HepG2 (cell line): ENCODE measurements around the gene HMBS. TPM values are rescaled to one million over a fixed set of nuclear protein-coding genes. Genes with fewer than 3 reads are reported as not detected.
A peak's percentile ranks its signal among the peaks of the same experiment; 100 is the strongest.

ENCODE experiments used
- ARID2 ChIP-seq: sonication (generic); formaldehyde crosslinking; IDR thresholded peaks from 2 replicates; pipeline ENCODE4 v1.8.1; 2022; ENCODE audit warnings: mild to moderate bottlenecking, missing genetic modification reagents, borderline replicate concordance
- BCL3 ChIP-seq: sonication (generic); formaldehyde crosslinking; IDR thresholded peaks from 2 replicates; pipeline ENCODE4 v1.5.1; 2020; ENCODE audit warnings: mild to moderate bottlenecking, missing genetic modification reagents, moderate library complexity
- MYC ChIP-seq: sonication (generic); formaldehyde crosslinking; IDR thresholded peaks from 2 replicates; pipeline ENCODE4 v1.9.0; 2021; ENCODE audit warnings: missing genetic modification reagents, borderline replicate concordance
- NCOA1 ChIP-seq: sonication (generic); formaldehyde crosslinking; IDR thresholded peaks from 2 replicates; pipeline ENCODE4 v1.9.0; 2021; ENCODE audit warnings: missing genetic modification reagents
- PHB2 ChIP-seq: fragments of 450-650 bp; IDR thresholded peaks from 2 replicates; pipeline ENCODE4 v1.6.1; 2018; ENCODE audit not compliant: partially characterized antibody
- RBM39 ChIP-seq: fragments of 200-400 bp; formaldehyde crosslinking; IDR thresholded peaks from one replicate; pipeline ENCODE4 v1.6.1; 2018; ENCODE audit warnings: antibody characterized with exemption, mild to moderate bottlenecking, low read depth, low read length; ENCODE audit not compliant: poor library complexity, severe bottlenecking
- SNAI1 ChIP-seq: sonication (generic); formaldehyde crosslinking; IDR thresholded peaks from 2 replicates; pipeline ENCODE4 v1.5.0; 2020; ENCODE audit warnings: mild to moderate bottlenecking, missing genetic modification reagents, borderline replicate concordance
- SOX5 ChIP-seq: IDR thresholded peaks from 2 replicates; pipeline ENCODE4 v1.6.1; 2016; ENCODE audit warnings: borderline replicate concordance
- SRSF4 ChIP-seq: fragments of 200-400 bp; formaldehyde crosslinking; IDR thresholded peaks from one replicate; pipeline ENCODE4 v1.6.1; 2018; ENCODE audit warnings: mild to moderate bottlenecking, low read depth, low read length, moderate library complexity; ENCODE audit not compliant: poor library complexity, severe bottlenecking
- ZBTB8A ChIP-seq: sonication (generic); formaldehyde crosslinking; IDR thresholded peaks from 2 replicates; pipeline ENCODE4 v1.4.0; 2020; ENCODE audit warnings: mild to moderate bottlenecking, low read depth, missing genetic modification reagents, borderline replicate concordance
- ZHX2 ChIP-seq, 2 experiments: sonication (generic) in 1 of 2; formaldehyde crosslinking in 1 of 2; IDR thresholded peaks; 2 replicates each; pipeline versions ENCODE4 v1.6.1 to v1.9.0; 2014 to 2022; ENCODE audit warnings: antibody characterized with exemption in 1 of 2, borderline replicate concordance in 1 of 2, inconsistent platforms in 1 of 2, low read depth in 1 of 2, missing genetic modification reagents in 1 of 2
- ZNF101 ChIP-seq: sonication (generic); formaldehyde crosslinking; IDR thresholded peaks from 2 replicates; pipeline ENCODE4 v1.4.0; 2020; ENCODE audit warnings: mild to moderate bottlenecking, low read depth, missing genetic modification reagents, borderline replicate concordance
- ZNF160 ChIP-seq: sonication (generic); formaldehyde crosslinking; IDR thresholded peaks from 2 replicates; pipeline ENCODE4 v1.8.0; 2022; ENCODE audit warnings: mild to moderate bottlenecking, inconsistent platforms, missing genetic modification reagents
- ZNF34 ChIP-seq: sonication (generic); formaldehyde crosslinking; IDR thresholded peaks from 2 replicates; pipeline ENCODE4 v1.4.0; 2020; ENCODE audit warnings: mild to moderate bottlenecking, missing genetic modification reagents, borderline replicate concordance
- ZNF383 ChIP-seq: sonication (generic); formaldehyde crosslinking; IDR thresholded peaks from 2 replicates; pipeline ENCODE4 v1.4.0; 2020; ENCODE audit warnings: missing genetic modification reagents, mild to moderate bottlenecking, borderline replicate concordance
- ZNF550 ChIP-seq: sonication (generic); formaldehyde crosslinking; IDR thresholded peaks from 2 replicates; pipeline ENCODE4 v1.4.0; 2020; ENCODE audit warnings: mild to moderate bottlenecking, missing genetic modification reagents, borderline replicate concordance
- ZNF558 ChIP-seq: sonication (generic); formaldehyde crosslinking; IDR thresholded peaks from 2 replicates; pipeline ENCODE4 v1.9.0; 2022; ENCODE audit warnings: mild to moderate bottlenecking, missing genetic modification reagents, borderline replicate concordance
- ZNF577 ChIP-seq: sonication (generic); formaldehyde crosslinking; IDR thresholded peaks from 2 replicates; pipeline ENCODE4 v1.4.0; 2020; ENCODE audit warnings: mild to moderate bottlenecking, low read depth, missing genetic modification reagents, borderline replicate concordance
- ZNF761 ChIP-seq: sonication (generic); formaldehyde crosslinking; conservative IDR thresholded peaks from 2 replicates; pipeline ENCODE4 v1.4.0; 2020; ENCODE audit warnings: mild to moderate bottlenecking, missing genetic modification reagents
- ZNF782 ChIP-seq: sonication (generic); formaldehyde crosslinking; IDR thresholded peaks from 2 replicates; pipeline ENCODE4 v1.4.0; 2020; ENCODE audit warnings: missing genetic modification reagents, mild to moderate bottlenecking, borderline replicate concordance
- ZNF792 ChIP-seq: IDR thresholded peaks from 2 replicates; pipeline ENCODE4 v1.6.1; 2016
- polyA plus RNA-seq, 8 experiments: library from polyadenylated mRNA; depleted of rRNA in 3 of 8; stranded (reverse) in 7 of 8; unstranded in 1 of 8; fragments of >200 nt; fragmentation: Illumina TruSeq in 4 of 8; extraction: Trizol in 4 of 8; gene quantifications; 2 replicates each; pipeline versions ENCODE4 v1.2.1 to v1.2.3, GENCODE V29; 2011 to 2016; ENCODE audit warnings: low read depth in 4 of 8, missing spikeins in 1 of 8, mixed read lengths in 1 of 8; ENCODE audit not compliant: insufficient read depth in 1 of 8
- total RNA-seq, 5 experiments: library from RNA; depleted of rRNA; stranded (reverse); fragments of >200 nt; fragmentation: Illumina TruSeq; extraction: Trizol; gene quantifications; 2 replicates each; pipeline ENCODE4 v1.2.3, GENCODE V29; 2016; ENCODE audit warnings: low read depth in 1 of 5
- TF ChIP-seq, protein P1 (sequence below): IDR thresholded peaks from 2 replicates; pipeline ENCODE4 v1.6.1; 2016; ENCODE audit warnings: mild to moderate bottlenecking, missing biosample characterization, missing genetic modification reagents

Gene HMBS
- total and polyA plus RNA-seq, 2 of the 13 experiments (the other 11 are each of a cell fraction or from before 2014, with no cell fraction given), result 9.4 to 46.9 TPM

GRCh38 chr11:119101759-119102423, 17.2 kb downstream of the HMBS start, which contains the start of gene DPAGT1 (continued):
- TF ChIP-seq, protein P1, sequence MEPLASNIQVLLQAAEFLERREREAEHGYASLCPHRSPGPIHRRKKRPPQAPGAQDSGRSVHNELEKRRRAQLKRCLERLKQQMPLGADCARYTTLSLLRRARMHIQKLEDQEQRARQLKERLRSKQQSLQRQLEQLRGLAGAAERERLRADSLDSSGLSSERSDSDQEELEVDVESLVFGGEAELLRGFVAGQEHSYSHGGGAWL (CRISPR knock-in tag), result peak; percentile 84
- no peak; the same call in 1 of the 2 replicates for TF ChIP-seq ZNF160 (CRISPR knock-in tag)
- TF ChIP-seq ZNF101 (CRISPR knock-in tag), result no peak
- TF ChIP-seq SRSF4, result no peak
- no peak for TF ChIP-seq SNAI1
- peak; percentile 40; the same call in 1 of the 2 replicates for TF ChIP-seq ZNF792
- TF ChIP-seq ZNF34 (CRISPR knock-in tag), result no peak
- no peak for TF ChIP-seq ZBTB8A (CRISPR knock-in tag)
- no peak for TF ChIP-seq ZNF558 (CRISPR knock-in tag)
- TF ChIP-seq ARID2 (CRISPR knock-in tag), result no peak
- TF ChIP-seq ZNF550 (CRISPR knock-in tag), result no peak
- 0 out of 2 replicates have a peak, but pooled peaks have one; percentile 56 for TF ChIP-seq ZNF761 (CRISPR knock-in tag)
- TF ChIP-seq MYC (CRISPR knock-in tag), result peak; percentile 89
- no peak for TF ChIP-seq ZNF782 (CRISPR knock-in tag)
- TF ChIP-seq PHB2, result no peak
- TF ChIP-seq SOX5 (CRISPR knock-in tag), result no peak
- no peak for TF ChIP-seq BCL3 (CRISPR knock-in tag)
- TF ChIP-seq NCOA1 (CRISPR knock-in tag), result no peak
- no peak for TF ChIP-seq ZNF383 (CRISPR knock-in tag)
- peak; percentile 98 for TF ChIP-seq ZHX2 (IDR thresholded peaks at IDR 0.05; ENCODE audit: low read depth)
- TF ChIP-seq ZHX2 (CRISPR knock-in tag; IDR thresholded peaks at IDR 0.05; ENCODE audit: borderline replicate concordance), result no peak
- TF ChIP-seq RBM39, result no peak
- no peak for TF ChIP-seq ZNF577 (CRISPR knock-in tag)
